Right ventricle myocardium superior (tissue), 1 donor: ENCODE data around the gene PHGDH. TPM values are rescaled to one million over a fixed set of nuclear protein-coding genes. Genes with fewer than 3 reads are reported as not detected.
"Not testable (repeated sequence)": the region's sequence is repeated elsewhere in the genome, so short reads cannot be mapped to it uniquely, and the experiment has no call there.

Source experiments
- ATAC-seq: fragments of 200-7000 bp; cut with Tn5 transposase; one replicate; pipeline ENCODE4 v1.9.1; 2020; ENCODE audit warnings: mild to moderate bottlenecking; ENCODE audit not compliant: poor library complexity
- DNase-seq: peaks from one replicate; pipeline ENCODE4 v3.0.0-alpha.2; 2020
- intact Hi-C: fragments of 100-400 bp; cut with DNase I; formaldehyde crosslinking; loops from one replicate; pipeline ENCODE4 v1.11.2; 2022
- total RNA-seq: library from RNA; stranded (reverse); fragmentation: NEBNext Ultra II Directional; extraction: Animal tissue kit (Norgen Biotek cat#: 25700); gene quantifications from one replicate; pipeline ENCODE4 v1.2.1, GENCODE V29; 2021
- donor health status: DM: no; HTN: yes; CAD: no; lungs with severe emphysema.

PHGDH gene
- total RNA-seq, 1 donor from 2014 or later: 10.5 TPM

- intact Hi-C loops: no loop called here
- ATAC-seq (no peak), DNase-seq (no peak)
These were observed 22.9 kb upstream of the PHGDH start for GRCh38 chr1:119688810-119689209.

- intact Hi-C loops: no loop called here
- no peak for ATAC-seq
- DNase-seq: no peak
These were observed 22.2 kb upstream of the PHGDH start for GRCh38 chr1:119689511-119689910.

- DNase-seq, intact Hi-C loops, ATAC-seq: not testable (repeated sequence)
These were observed 14.9 kb upstream of the PHGDH start for GRCh38 chr1:119696863-119697262.

- intact Hi-C loops: no loop called here
- DNase-seq (no peak), ATAC-seq (no peak)
These were observed 14.1 kb upstream of the PHGDH start for GRCh38 chr1:119697598-119697997.

- ATAC-seq: no peak
- intact Hi-C loops: no loop called here
- no peak for DNase-seq
These were observed 11.4 kb upstream of the PHGDH start for GRCh38 chr1:119700326-119700725.

GRCh38 chr1:119701659-119702058, 10.1 kb upstream of the PHGDH start:
- no peak for DNase-seq
- intact Hi-C loops: no loop called here
- ATAC-seq: no peak

- ATAC-seq (no peak), DNase-seq (no peak)
- intact Hi-C loops: no loop called here
These were observed 9.3 kb upstream of the PHGDH start for GRCh38 chr1:119702384-119702783.

- ATAC-seq: no peak
- DNase-seq: no peak
- intact Hi-C loops: no loop called here
These were observed 7.9 kb upstream of the PHGDH start for GRCh38 chr1:119703666-119704450.

- ATAC-seq, DNase-seq, intact Hi-C loops: not testable (repeated sequence)
These were observed 5.1 kb upstream of the PHGDH start for GRCh38 chr1:119706599-119706998.

GRCh38 chr1:119711356-119711803, 354 bp upstream of the PHGDH start:
- DNase-seq, intact Hi-C loops, ATAC-seq: not testable (repeated sequence)

- DNase-seq: peak; percentile 85
- peak; percentile 88 for ATAC-seq
- intact Hi-C loops: no loop called here
These were observed 756 bp downstream of the PHGDH start for GRCh38 chr1:119712342-119713038.

GRCh38 chr1:119713039-119713748, 1.5 kb downstream of the PHGDH start:
- intact Hi-C loops: no loop called here
- no peak for DNase-seq
- peak; percentile 10 for ATAC-seq

- intact Hi-C loops: no loop called here
- DNase-seq: no peak
- peak; percentile 23 for ATAC-seq
These were observed 2.2 kb downstream of the PHGDH start for GRCh38 chr1:119713749-119714456.

GRCh38 chr1:119714583-119714982, 2.8 kb downstream of the PHGDH start:
- intact Hi-C loops: no loop called here
- ATAC-seq (no peak), DNase-seq (no peak)

GRCh38 chr1:119715542-119715941, 3.8 kb downstream of the PHGDH start:
- ATAC-seq (no peak), DNase-seq (no peak)
- intact Hi-C loops: no loop called here

GRCh38 chr1:119718409-119718808, 6.7 kb downstream of the PHGDH start:
- intact Hi-C loops: no loop called here
- no peak for ATAC-seq
- no peak for DNase-seq

GRCh38 chr1:119718972-119719371, 7.2 kb downstream of the PHGDH start:
- intact Hi-C loops: no loop called here
- ATAC-seq: no peak

GRCh38 chr1:119720866-119721440, 9.2 kb downstream of the PHGDH start:
- ATAC-seq (no peak), DNase-seq (no peak)
- intact Hi-C loops: no loop called here

More at GRCh38 chr1:119718972-119719371, 7.2 kb downstream of the PHGDH start:
- no peak for DNase-seq
